Progenitor cell of endocrine pancreas (in vitro differentiated cells): Measurements from ENCODE around the gene MRAS. TPM values are rescaled to one million over a fixed set of nuclear protein-coding genes. Genes with fewer than 3 reads are reported as not detected.

Experiments
- DNase-seq: peaks from one replicate; pipeline ENCODE4 v3.0.0; 2021; ENCODE audit warnings: low spot score; ENCODE audit not compliant: unreplicated experiment
- H3K27ac Mint-ChIP-seq: 2 replicates; pipeline ENCODE4 v1.8.0; 2021; ENCODE audit warnings: mild to moderate bottlenecking, moderate library complexity, mixed read lengths
- H3K27me3 Mint-ChIP-seq: 2 replicates; pipeline ENCODE4 v1.8.0; 2021; ENCODE audit warnings: mixed read lengths
- H3K36me3 Mint-ChIP-seq: 2 replicates; pipeline ENCODE4 v1.8.0; 2022; ENCODE audit warnings: mixed read lengths; ENCODE audit not compliant: insufficient read depth
- H3K4me1 Mint-ChIP-seq: 2 replicates; pipeline ENCODE4 v1.8.0; 2021; ENCODE audit warnings: low read depth, mixed read lengths
- H3K4me3 Mint-ChIP-seq: 2 replicates; pipeline ENCODE4 v1.8.0; 2021; ENCODE audit warnings: low read depth, mild to moderate bottlenecking, moderate library complexity, mixed read lengths
- H3K9me3 Mint-ChIP-seq: 2 replicates; pipeline ENCODE4 v1.8.0; 2021; ENCODE audit warnings: low read depth, mixed read lengths
- total RNA-seq: library from RNA; stranded (reverse); gene quantifications from 2 replicates; pipeline ENCODE4 v1.2.1, GENCODE V29; 2021
- TF ChIP-seq, protein P1 (sequence below): fragments of 200-600 bp; sonication (generic); IDR thresholded peaks from one replicate; pipeline ENCODE4 v1.5.0; 2021; ENCODE audit warnings: antibody characterized with exemption, mild to moderate bottlenecking; ENCODE audit not compliant: unreplicated experiment

MRAS gene
- total RNA-seq, 1 donor from 2014 or later = 27.7 TPM

GRCh38 chr3:138405001-138405400 lies 56.6 kb downstream of the MRAS start:
- no peak for DNase-seq
- no peaks in the 10 kb centered on the region for H3K9me3 Mint-ChIP-seq
- H3K27ac Mint-ChIP-seq = no peak overlapping the region
- H3K4me3 Mint-ChIP-seq = no peak overlapping the region
- TF ChIP-seq, protein P1, sequence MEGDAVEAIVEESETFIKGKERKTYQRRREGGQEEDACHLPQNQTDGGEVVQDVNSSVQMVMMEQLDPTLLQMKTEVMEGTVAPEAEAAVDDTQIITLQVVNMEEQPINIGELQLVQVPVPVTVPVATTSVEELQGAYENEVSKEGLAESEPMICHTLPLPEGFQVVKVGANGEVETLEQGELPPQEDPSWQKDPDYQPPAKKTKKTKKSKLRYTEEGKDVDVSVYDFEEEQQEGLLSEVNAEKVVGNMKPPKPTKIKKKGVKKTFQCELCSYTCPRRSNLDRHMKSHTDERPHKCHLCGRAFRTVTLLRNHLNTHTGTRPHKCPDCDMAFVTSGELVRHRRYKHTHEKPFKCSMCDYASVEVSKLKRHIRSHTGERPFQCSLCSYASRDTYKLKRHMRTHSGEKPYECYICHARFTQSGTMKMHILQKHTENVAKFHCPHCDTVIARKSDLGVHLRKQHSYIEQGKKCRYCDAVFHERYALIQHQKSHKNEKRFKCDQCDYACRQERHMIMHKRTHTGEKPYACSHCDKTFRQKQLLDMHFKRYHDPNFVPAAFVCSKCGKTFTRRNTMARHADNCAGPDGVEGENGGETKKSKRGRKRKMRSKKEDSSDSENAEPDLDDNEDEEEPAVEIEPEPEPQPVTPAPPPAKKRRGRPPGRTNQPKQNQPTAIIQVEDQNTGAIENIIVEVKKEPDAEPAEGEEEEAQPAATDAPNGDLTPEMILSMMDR = no peak
- peaks cover 30% of the 10 kb centered on the region for H3K36me3 Mint-ChIP-seq
- peaks cover 22% of the 10 kb centered on the region for H3K27me3 Mint-ChIP-seq
- H3K4me1 Mint-ChIP-seq = peaks cover 4% of the 10 kb centered on the region

- H3K36me3 Mint-ChIP-seq = peaks cover 30% of the 10 kb centered on the region
- no peak overlapping the region for H3K27ac Mint-ChIP-seq
- H3K9me3 Mint-ChIP-seq = no peaks in the 10 kb centered on the region
- peaks cover 25% of the 10 kb centered on the region for H3K27me3 Mint-ChIP-seq
- H3K4me1 Mint-ChIP-seq = peaks cover 3% of the 10 kb centered on the region
- no peak overlapping the region for H3K4me3 Mint-ChIP-seq
- no peak for DNase-seq
- TF ChIP-seq, protein P1 = no peak
Measured at GRCh38 chr3:138405486-138405885, 57.1 kb downstream of the MRAS start.

- no peaks in the 10 kb centered on the region for H3K4me1 Mint-ChIP-seq
- H3K9me3 Mint-ChIP-seq = no peaks in the 10 kb centered on the region
Measured at GRCh38 chr3:138406606-138407005, 58.2 kb downstream of the MRAS start.

DNA sequence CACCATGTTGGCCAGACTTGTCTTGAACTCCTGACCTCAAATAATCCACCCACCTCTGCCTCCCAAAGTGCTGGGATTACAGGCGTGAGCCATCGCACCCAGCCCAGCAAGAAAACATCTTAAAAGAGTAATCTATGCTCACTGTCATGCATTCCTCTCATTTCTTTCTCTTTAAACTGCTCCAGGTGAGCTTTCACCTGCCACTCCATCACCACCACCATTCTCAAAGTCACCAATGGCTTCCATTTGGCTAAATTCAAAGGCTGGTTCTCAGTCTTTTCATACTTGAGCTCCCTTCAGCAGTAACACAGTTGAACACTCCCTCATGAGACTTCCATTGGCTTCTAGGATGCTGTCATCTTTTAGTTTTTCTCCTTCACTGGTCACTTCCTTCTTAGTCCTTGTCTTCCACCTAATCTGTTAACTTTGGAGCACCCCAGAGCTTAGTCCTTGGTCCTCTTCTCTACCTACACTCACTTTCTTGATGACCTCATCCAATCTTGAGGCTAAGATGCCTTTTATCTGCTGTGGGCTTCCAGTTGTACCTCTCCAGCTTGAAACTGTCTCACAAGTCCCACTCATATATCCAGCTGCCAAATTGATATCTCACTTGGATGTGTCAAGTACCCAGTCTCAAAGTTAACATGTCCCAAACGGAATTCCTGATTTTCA lies 59.0 kb downstream of the MRAS start:
- no peak overlapping the region for H3K4me3 Mint-ChIP-seq
- no peaks in the 10 kb centered on the region for H3K4me1 Mint-ChIP-seq
- DNase-seq = no peak
- TF ChIP-seq, protein P1 = no peak
- no peaks in the 10 kb centered on the region for H3K9me3 Mint-ChIP-seq
- peaks cover 24% of the 10 kb centered on the region for H3K27me3 Mint-ChIP-seq
- H3K36me3 Mint-ChIP-seq = peaks cover 21% of the 10 kb centered on the region
- H3K27ac Mint-ChIP-seq = no peak overlapping the region

More at GRCh38 chr3:138406606-138407005, 58.2 kb downstream of the MRAS start:
- H3K27ac Mint-ChIP-seq = no peak overlapping the region
- no peak for DNase-seq
- no peak overlapping the region for H3K4me3 Mint-ChIP-seq
- H3K36me3 Mint-ChIP-seq = peaks cover 24% of the 10 kb centered on the region
- H3K27me3 Mint-ChIP-seq = peaks cover 21% of the 10 kb centered on the region
- TF ChIP-seq, protein P1 = no peak

DNA sequence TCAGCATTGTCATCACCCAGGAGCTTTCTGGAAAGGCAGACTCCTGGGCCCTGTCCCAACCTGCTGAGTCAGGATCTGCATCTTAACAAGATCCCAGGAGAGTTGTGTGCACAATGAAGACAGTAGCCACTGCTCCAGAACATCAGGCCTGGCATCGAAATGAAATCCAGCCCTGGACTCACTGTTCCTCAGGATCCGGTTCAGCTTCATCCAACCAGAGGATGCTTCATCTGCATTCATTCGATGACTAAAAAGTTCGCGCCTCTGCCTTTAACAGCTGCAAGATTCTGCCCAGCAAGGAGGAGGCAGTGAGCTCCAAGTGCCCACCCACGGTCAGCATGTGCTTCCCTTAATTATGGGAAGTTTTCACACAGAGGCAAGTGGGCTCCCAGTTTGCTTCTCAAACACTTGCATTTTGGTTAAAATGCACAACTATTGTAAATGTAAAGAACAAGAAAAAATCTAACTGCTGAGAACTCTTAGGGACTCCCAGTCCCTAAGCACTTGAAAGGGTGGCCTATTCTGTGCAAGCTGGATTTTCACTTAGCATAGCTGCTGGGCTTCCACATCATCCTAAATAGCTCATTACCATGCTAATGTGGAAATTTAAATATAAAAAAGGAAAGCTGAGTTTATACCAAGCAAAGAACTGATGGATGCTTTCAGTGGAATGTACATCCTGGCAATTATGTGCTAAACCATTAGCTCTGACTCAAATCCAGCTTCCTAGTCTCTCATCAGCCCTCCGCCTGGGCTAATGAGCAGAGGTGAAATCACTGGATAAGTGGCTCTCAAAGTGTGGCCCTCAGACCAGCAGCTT lies 60.6 kb downstream of the MRAS start:
- no peak overlapping the region for H3K27ac Mint-ChIP-seq
- no peaks in the 10 kb centered on the region for H3K9me3 Mint-ChIP-seq
- DNase-seq = no peak
- H3K36me3 Mint-ChIP-seq = peaks cover 11% of the 10 kb centered on the region
- TF ChIP-seq, protein P1 = no peak
- no peak overlapping the region for H3K4me3 Mint-ChIP-seq
- peaks cover 24% of the 10 kb centered on the region for H3K27me3 Mint-ChIP-seq
- no peaks in the 10 kb centered on the region for H3K4me1 Mint-ChIP-seq
